Measurements from ENCODE around the gene TGM3. TPM values are rescaled to one million over a fixed set of nuclear protein-coding genes. Genes with fewer than 3 reads are reported as not detected.

Gene TGM3
- total RNA-seq, 1 experiment from 2014 or later: not detected

DNA sequence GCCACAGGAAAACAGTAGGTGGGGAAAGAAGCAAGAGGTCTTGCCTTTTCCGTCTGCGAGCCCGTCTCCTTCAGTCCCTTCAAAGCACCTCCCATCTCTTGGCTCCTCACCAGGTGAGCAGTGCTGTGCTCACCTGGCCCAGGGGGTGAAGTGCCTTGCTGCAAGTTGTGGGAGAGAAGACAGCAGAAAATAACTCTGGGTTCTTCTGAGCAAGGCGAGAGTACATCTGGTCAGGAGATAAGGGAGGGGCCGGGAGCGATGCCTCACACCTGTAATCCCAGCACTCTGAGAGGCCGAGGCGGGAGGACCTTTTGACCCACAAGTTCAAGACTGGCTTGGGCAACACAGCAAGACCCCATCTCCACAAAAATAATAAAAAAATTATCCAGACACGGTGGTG lies 35.6 kb upstream of the TGM3 start:
- Histone ChIP-seq H3K9me3 (ENCODE audit: control insufficient read depth in 1 of 2, insufficient read depth in 1 of 2, low read depth in 1 of 2, low read length in 2 of 2) (no peaks in the 10 kb centered on the region), H3K79me2 (ENCODE audit: insufficient read depth, low read length) (no peaks in the 10 kb centered on the region), H3K4me2 (ENCODE audit: low read length) (no peak overlapping the region), H3K27ac (ENCODE audit: low read depth, low read length) (no peak overlapping the region), H4K20me1 (ENCODE audit: insufficient read depth) (no peaks in the 10 kb centered on the region), H3K27me3 (ENCODE audit: insufficient read depth, low read length) (no peaks in the 10 kb centered on the region), H3K4me1 (ENCODE audit: control insufficient read depth in 1 of 2, insufficient read depth in 2 of 2, low read length in 2 of 2) (peaks cover 2 to 7% of the 10 kb centered on the region in 2 experiments; a peak in 3 of 4 replicates), H2AFZ (ENCODE audit: low read depth, low read length, poor library complexity, severe bottlenecking) (no peak overlapping the region), H3K4me3 (replicated peaks in 1 of 2; ENCODE audit: low read depth in 1 of 2, low read length in 2 of 2) (no peak overlapping the region), H3K9me2 (ENCODE audit: insufficient read depth) (no peaks in the 10 kb centered on the region; the same call in 1 of the 2 replicates), H3K36me3 (ENCODE audit: control insufficient read depth in 1 of 2, insufficient read depth in 2 of 2, low read length in 2 of 2) (no peaks in the 10 kb centered on the region), H3K9ac (ENCODE audit: low read length) (no peak overlapping the region)
- RAD21 ChIA-PET (ENCODE audit: low non-redundant PET in 1 of 2, low total read pairs in 2 of 2, uncharacterized antibody in 2 of 2, unreplicated experiment in 2 of 2): no interaction called here
- CTCF ChIA-PET: no interaction called here
- no peak for DNase-seq (ENCODE audit: low read depth, low spot score)
- no peak for TF ChIP-seq YY1 (IDR thresholded peaks at IDR 0.05; ENCODE audit: extremely low read depth, insufficient replicate concordance, low read depth, low read length)
- TF ChIP-seq FOSL1 (IDR thresholded peaks at IDR 0.05; ENCODE audit: low read depth): no peak
- no peak for TF ChIP-seq SP1 (IDR thresholded peaks at IDR 0.05; ENCODE audit: low read depth)
- TF ChIP-seq SIN3A (IDR thresholded peaks at IDR 0.05; ENCODE audit: low read depth): no peak
- no peak for TF ChIP-seq CBX3 (IDR thresholded peaks at IDR 0.05; ENCODE audit: low read depth)
- no peak for TF ChIP-seq EZH2phosphoT487 (IDR thresholded peaks at IDR 0.05; ENCODE audit: borderline replicate concordance)
- TF ChIP-seq ZFX (IDR thresholded peaks at IDR 0.05): no peak
- no peak for TF ChIP-seq EGR1 (IDR thresholded peaks at IDR 0.05; ENCODE audit: low read depth)
- intact Hi-C loops (cut with micrococcal nuclease): no loop called here
- no peak for ATAC-seq
- BruUV-seq (replicated peaks): no TSS peak
- POLR2A ChIA-PET: no interaction called here

DNA sequence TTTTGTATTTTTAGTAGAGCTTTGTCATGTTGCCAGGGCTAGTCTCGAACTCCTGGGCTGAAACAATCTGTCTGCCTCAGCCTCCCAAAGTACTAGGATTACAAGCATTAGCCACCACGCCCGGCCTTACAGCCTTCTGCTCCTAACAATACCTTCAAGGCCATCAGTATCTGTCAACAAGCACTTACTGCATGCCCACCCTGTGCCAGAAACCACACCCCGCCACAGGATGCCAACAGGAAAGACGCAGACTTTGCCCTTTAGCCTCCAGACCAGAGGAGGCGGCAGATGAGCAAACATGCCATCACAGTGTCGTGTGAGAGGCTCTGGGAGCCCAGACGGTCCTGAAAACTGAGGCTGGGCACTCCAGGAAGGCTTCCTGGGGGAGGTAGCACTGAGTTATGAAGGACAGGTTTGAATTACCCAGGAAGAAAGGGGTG lies 34.7 kb upstream of the TGM3 start:
- Histone ChIP-seq H3K36me3 (ENCODE audit: control insufficient read depth in 1 of 2, insufficient read depth in 2 of 2, low read length in 2 of 2) (no peaks in the 10 kb centered on the region), H3K9me3 (ENCODE audit: control insufficient read depth in 1 of 2, insufficient read depth in 1 of 2, low read depth in 1 of 2, low read length in 2 of 2) (no peaks in the 10 kb centered on the region), H3K4me1 (ENCODE audit: control insufficient read depth in 1 of 2, insufficient read depth in 2 of 2, low read length in 2 of 2) (peaks cover 2 to 7% of the 10 kb centered on the region in 2 experiments; a peak in 3 of 4 replicates), H3K4me2 (ENCODE audit: low read length) (peak overlapping the region; percentile 44), H3K27me3 (ENCODE audit: insufficient read depth, low read length) (no peaks in the 10 kb centered on the region), H3K9ac (ENCODE audit: low read length) (no peak overlapping the region), H4K20me1 (ENCODE audit: insufficient read depth) (no peaks in the 10 kb centered on the region), H3K4me3 (replicated peaks in 1 of 2; ENCODE audit: low read depth in 1 of 2, low read length in 2 of 2) (no peak overlapping the region), H2AFZ (ENCODE audit: low read depth, low read length, poor library complexity, severe bottlenecking) (peak overlapping the region; percentile 32), H3K27ac (ENCODE audit: low read depth, low read length) (no peak overlapping the region), H3K79me2 (ENCODE audit: insufficient read depth, low read length) (no peaks in the 10 kb centered on the region), H3K9me2 (ENCODE audit: insufficient read depth) (no peaks in the 10 kb centered on the region; the same call in 1 of the 2 replicates)
- no TSS peak for BruUV-seq (replicated peaks)
- no peak for DNase-seq (ENCODE audit: low read depth, low spot score)
- RAD21 ChIA-PET (ENCODE audit: low non-redundant PET in 1 of 2, low total read pairs in 2 of 2, uncharacterized antibody in 2 of 2, unreplicated experiment in 2 of 2): no interaction called here
- peak; percentile 46; the same call in 1 of the 2 replicates for ATAC-seq
- intact Hi-C loops (cut with micrococcal nuclease): no loop called here
- POLR2A ChIA-PET: no interaction called here
- CTCF ChIA-PET: interaction anchor here (0.7 kb wide), 1 partner anchor 197 kb away, joined by 3 read pairs; no protein-coding TSS in a partner anchor
- no peak for TF ChIP-seq TCF7L2 (IDR thresholded peaks at IDR 0.05; ENCODE audit: borderline replicate concordance, extremely low read depth, insufficient read depth, insufficient read length)
- TF ChIP-seq, protein P1, sequence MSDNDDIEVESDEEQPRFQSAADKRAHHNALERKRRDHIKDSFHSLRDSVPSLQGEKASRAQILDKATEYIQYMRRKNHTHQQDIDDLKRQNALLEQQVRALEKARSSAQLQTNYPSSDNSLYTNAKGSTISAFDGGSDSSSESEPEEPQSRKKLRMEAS (IDR thresholded peaks at IDR 0.05): no peak
- TF ChIP-seq SIN3A (IDR thresholded peaks at IDR 0.05; ENCODE audit: low read depth): no peak
- no peak for TF ChIP-seq RAD21 (IDR thresholded peaks at IDR 0.05; ENCODE audit: low read depth)
- no peak for TF ChIP-seq ZNF274 (IDR thresholded peaks at IDR 0.05; ENCODE audit: low read depth, low read length)
- no peak for TF ChIP-seq YY1 (IDR thresholded peaks at IDR 0.05; ENCODE audit: extremely low read depth, insufficient replicate concordance, low read depth, low read length)
- no peak for TF ChIP-seq CBX3 (IDR thresholded peaks at IDR 0.05; ENCODE audit: low read depth)
- TF ChIP-seq, protein P2, sequence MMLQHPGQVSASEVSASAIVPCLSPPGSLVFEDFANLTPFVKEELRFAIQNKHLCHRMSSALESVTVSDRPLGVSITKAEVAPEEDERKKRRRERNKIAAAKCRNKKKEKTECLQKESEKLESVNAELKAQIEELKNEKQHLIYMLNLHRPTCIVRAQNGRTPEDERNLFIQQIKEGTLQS (IDR thresholded peaks at IDR 0.05): no peak
- no peak for TF ChIP-seq CEBPB (IDR thresholded peaks at IDR 0.05; ENCODE audit: low read depth)
- TF ChIP-seq EGR1 (IDR thresholded peaks at IDR 0.05; ENCODE audit: low read depth): no peak
- TF ChIP-seq SRF (IDR thresholded peaks at IDR 0.05; ENCODE audit: low read depth): no peak
- TF ChIP-seq, protein P3, sequence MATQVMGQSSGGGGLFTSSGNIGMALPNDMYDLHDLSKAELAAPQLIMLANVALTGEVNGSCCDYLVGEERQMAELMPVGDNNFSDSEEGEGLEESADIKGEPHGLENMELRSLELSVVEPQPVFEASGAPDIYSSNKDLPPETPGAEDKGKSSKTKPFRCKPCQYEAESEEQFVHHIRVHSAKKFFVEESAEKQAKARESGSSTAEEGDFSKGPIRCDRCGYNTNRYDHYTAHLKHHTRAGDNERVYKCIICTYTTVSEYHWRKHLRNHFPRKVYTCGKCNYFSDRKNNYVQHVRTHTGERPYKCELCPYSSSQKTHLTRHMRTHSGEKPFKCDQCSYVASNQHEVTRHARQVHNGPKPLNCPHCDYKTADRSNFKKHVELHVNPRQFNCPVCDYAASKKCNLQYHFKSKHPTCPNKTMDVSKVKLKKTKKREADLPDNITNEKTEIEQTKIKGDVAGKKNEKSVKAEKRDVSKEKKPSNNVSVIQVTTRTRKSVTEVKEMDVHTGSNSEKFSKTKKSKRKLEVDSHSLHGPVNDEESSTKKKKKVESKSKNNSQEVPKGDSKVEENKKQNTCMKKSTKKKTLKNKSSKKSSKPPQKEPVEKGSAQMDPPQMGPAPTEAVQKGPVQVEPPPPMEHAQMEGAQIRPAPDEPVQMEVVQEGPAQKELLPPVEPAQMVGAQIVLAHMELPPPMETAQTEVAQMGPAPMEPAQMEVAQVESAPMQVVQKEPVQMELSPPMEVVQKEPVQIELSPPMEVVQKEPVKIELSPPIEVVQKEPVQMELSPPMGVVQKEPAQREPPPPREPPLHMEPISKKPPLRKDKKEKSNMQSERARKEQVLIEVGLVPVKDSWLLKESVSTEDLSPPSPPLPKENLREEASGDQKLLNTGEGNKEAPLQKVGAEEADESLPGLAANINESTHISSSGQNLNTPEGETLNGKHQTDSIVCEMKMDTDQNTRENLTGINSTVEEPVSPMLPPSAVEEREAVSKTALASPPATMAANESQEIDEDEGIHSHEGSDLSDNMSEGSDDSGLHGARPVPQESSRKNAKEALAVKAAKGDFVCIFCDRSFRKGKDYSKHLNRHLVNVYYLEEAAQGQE (IDR thresholded peaks at IDR 0.05; ENCODE audit: low read depth): no peak
- TF ChIP-seq POLR2A (IDR thresholded peaks at IDR 0.05; ENCODE audit: borderline replicate concordance, extremely low read depth, insufficient read depth, insufficient read length): no peak
- no peak for TF ChIP-seq EZH2 (IDR thresholded peaks at IDR 0.05)

All from HCT116 (cell line).